ENCODE data around the gene CDT1.
"Not testable (repeated sequence)": the region's sequence is repeated elsewhere in the genome, so short reads cannot be mapped to it uniquely, and the experiment has no call there.

DNA sequence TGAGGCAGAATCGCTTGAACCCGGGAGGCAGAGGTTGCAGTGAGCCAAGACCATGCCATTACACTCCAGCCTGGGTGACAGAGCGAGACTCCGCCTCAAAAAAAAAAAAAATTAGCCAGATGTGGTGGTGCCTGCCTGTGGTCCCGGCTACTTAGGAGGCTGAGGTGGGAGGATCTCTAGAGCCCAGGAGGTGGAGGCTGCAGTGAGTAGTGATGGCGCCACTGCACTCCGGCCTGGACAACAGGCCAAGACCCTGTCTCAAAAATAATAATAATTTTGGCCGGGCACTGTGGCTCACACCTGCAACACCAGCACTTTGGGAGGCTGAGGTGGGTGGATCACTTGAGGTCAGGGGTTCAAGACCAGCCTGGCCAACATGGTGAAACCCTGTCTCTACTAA is 14.8 kb upstream of the CDT1 start:
- TF ChIP-seq, protein P1, sequence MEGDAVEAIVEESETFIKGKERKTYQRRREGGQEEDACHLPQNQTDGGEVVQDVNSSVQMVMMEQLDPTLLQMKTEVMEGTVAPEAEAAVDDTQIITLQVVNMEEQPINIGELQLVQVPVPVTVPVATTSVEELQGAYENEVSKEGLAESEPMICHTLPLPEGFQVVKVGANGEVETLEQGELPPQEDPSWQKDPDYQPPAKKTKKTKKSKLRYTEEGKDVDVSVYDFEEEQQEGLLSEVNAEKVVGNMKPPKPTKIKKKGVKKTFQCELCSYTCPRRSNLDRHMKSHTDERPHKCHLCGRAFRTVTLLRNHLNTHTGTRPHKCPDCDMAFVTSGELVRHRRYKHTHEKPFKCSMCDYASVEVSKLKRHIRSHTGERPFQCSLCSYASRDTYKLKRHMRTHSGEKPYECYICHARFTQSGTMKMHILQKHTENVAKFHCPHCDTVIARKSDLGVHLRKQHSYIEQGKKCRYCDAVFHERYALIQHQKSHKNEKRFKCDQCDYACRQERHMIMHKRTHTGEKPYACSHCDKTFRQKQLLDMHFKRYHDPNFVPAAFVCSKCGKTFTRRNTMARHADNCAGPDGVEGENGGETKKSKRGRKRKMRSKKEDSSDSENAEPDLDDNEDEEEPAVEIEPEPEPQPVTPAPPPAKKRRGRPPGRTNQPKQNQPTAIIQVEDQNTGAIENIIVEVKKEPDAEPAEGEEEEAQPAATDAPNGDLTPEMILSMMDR (IDR thresholded peaks at IDR 0.05) = not testable (repeated sequence)
- TF ChIP-seq POLR2A (IDR thresholded peaks at IDR 0.05) = not testable (repeated sequence)

All from thyroid gland (tissue), 4 donors.